GM18517 (cell line): Measurements from ENCODE around the gene NF1.
"Not testable (repeated sequence)": the region's sequence is repeated elsewhere in the genome, so short reads cannot be mapped to it uniquely, and the experiment has no call there.

ENCODE experiments used
- ATAC-seq: cut with Tn5 transposase; IDR thresholded peaks from one replicate; pipeline ENCODE4 v1.9.1; 2021; ENCODE audit warnings: mild to moderate bottlenecking, moderate library complexity; ENCODE audit not compliant: unreplicated experiment

NF1 gene

DNA sequence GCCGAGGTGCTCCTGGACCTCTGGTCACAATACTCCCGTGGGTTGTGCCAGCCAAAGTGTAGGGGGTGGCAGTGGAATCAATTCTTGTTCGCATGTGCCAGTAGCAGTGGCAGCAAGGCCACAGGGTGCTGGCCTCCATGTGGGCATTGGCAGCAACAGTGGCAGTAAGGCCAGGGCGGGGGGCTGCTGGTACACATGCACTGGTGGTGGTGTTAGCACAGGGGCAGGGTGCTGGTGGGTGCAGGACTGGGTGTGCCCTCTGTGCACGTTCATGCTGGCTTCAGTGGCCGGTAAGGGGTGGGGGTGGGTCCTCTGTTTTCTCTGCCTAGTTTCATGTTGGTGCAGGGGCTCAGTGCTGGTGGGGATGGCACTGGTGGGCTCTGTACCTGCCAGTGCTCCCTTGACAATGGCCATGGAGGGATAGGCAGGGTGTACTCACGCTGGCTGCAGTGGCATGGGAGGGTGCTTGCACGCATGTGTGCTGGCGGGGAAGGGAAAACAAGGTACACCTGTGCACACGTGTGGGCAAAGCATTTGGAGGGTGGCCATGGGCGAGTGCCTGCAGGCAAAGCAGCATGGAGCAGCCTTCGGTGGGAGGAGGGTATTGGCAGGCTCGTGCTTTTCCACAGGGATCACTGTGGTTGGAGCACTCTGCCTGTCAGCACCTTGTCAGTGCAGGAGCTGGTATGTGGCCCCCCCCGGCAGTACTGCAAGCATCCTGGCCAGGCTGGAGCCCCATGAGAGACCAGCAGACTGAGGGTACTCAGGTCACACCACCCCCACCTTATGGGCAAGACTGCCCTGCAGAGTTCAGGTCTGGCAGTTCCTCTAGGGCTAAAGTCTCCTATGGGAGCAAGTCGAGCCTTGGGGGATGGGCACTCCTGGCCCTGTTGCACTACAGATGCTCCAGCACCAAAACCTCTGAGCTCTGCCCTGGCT lies 35.8 kb downstream of the NF1 start:
- no peak for ATAC-seq

DNA sequence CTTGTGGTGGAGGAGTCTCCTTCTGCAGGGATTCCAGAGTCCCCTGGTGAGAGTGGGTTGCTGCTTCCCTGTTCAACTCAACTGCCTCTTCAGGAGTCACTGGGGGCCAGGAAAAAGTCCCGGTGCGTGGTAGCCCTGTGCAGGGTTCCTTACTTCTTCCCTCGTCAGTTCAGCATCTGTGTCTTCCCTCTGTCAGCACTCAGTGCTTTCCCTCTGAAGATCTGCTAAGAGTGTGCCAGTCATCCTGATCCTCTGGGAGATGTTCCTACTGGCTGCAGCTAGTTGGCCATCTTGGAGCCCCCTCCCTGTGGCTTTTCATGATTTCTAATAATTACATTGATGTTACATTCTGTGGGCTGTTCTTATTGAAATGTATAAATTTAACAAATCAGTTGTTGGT lies 36.5 kb downstream of the NF1 start:
- ATAC-seq: no peak

DNA sequence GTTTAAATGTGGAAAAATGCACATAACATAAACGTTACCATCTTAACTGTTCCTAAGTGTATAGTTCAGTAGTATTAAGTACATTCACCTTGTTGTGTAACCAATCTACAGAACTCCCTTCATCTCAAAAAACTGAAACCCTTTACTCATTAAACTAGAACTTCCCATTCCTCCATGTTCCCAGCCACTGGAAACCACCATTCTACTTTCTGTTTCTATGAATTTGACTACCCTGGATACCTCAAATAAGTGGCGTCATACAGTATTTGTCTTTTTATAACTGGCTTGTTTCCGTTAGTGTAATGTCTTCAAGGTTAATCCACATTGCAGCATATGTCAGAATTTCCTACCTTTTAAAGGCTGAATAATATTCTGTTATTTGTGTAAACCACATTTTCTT lies 38.2 kb downstream of the NF1 start:
- ATAC-seq: no peak

DNA sequence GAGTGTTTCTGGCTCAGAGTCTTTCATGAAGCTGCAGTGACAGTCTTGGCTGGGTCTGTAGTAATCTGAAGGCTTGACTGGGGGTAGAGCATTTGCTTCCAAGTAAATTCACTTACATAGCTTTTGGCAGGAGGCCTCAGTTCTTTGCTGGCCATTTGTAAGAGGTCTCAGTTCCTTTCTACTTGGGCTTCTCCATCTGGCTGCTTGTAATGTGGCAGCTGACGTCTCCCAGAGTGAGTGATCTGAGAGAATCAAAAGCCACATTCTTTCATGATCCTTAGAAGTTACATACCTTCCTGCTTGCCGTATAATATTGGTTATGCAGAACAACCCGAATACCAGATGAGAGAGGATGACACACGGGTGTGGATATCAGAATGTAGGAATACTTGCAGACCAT lies 39.8 kb downstream of the NF1 start:
- no peak for ATAC-seq

DNA sequence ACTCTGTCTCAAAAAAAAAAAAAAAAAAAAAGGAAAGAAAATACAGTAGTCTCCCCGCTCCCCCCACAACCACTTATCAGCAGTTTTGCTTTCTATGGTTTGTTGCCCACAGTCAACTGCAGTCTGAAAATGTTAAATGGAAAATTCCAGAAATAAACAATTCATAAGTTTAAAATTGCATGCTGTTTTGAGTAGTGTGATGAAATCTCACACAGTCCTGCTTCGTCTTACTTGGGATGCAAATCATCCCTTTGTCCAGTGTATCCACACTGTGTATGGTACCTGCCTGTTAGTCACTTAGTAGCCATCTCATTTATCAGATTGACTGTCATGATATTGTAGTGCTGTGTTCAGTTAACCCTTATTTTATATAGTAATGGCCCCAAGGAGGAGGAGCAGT lies 41.5 kb downstream of the NF1 start:
- ATAC-seq: no peak

DNA sequence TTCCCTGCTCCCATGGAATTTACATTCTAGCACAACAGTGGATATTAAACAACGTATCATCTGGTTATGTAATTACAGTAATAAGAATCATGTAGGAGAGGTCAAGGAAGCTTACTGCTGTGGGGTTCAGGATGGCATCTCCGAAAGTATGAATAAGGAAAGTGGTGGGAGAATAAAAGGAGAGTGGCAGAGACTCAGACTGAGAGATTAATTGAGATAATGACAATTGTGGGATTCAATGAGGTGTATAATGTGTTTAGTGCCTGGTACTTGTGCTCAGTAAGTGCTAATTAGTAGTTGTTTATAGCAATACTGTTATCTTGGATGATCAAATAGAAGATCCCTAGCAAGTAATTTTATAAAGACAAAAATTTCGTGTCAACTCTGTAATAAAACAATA lies 45.3 kb downstream of the NF1 start:
- no peak for ATAC-seq

DNA sequence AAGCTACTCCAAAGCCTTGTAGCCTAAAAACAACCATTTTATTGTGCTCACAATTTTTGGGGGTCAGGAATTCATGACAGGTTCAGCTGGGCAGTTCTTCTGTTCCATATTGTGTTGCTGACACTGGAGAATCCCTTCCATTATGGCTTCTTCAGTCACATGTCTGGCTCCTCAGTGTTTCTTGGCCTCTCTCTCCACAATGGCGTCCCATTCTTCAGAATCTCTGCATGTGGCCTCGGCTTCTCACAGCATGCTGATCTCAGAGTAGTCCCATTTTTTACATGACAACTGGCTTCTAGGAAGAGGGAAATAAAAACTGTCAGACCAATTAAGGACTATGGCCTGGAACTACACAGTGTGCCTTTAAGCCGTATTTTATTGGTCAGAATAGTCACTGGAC lies 49.7 kb downstream of the NF1 start:
- ATAC-seq: no peak

DNA sequence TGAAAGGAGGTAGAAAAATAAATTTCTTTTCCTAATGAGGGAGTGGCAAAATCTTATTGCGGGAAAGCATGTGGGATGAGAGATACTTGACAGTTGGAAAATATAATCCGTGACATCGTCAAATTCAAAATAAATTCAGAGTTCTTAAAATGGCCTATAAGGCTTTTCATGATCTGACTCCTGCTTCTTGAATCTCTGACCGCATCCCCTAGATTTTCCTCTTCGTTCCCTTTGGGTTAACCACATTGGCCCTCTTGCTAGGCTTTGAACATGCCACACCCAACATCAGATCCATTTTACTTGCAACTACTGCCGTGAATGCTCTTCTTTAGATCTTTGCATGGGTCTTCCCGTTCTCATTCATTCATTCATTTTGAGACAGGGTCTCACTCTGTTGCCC lies 50.1 kb downstream of the NF1 start:
- ATAC-seq: no peak

DNA sequence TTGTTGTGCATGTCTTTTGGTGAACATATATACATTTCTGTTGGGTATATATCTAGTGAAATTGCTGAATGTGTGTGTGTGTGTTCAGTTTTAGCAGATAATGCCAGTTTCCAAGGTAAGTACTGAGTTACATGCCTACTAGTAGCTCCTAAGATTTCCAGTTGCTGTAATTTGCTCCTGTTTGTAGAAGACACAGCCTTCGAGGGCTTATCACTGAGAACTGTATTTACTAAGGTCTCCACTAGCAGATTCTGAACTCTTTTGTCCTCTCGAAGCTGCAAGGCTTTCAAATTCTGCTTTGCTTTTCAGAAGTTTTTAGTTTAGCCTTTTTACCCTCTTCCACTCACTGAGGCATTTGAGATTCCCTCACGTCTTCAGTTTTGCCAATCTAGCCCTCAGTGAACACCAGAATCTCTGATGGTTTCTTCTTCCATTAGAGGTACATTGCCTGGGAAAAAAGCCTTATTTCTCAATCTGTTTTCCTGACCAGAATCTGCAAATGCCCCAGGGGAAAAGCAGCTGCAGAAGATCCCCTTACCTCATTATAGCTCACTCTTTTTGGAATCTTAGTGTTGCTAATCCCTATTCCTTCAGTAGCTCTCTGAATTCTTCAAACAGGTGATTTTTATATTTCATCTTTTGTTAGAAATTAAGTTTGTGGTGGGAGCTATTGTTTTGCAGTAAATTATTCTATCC lies 52.9 kb downstream of the NF1 start:
- no peak for ATAC-seq

DNA sequence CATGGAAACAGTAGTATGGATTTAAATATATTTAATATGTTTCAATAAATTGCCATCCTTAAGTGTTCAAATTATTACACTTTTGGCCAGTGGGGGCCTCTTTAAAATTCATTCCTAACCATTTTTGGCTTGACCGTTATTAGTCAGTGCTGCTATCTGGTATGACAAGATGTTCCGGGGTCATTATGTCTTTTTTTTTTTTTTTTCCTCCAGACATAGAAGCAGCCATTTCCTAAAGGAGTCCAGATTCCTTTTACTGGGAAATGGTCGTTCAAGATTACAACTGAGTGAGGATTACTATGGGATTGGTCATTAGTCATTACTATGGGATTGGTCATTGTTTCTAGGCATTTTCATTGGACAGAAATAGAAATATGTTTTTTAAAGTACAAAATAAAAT lies 53.4 kb downstream of the NF1 start:
- ATAC-seq: no peak

DNA sequence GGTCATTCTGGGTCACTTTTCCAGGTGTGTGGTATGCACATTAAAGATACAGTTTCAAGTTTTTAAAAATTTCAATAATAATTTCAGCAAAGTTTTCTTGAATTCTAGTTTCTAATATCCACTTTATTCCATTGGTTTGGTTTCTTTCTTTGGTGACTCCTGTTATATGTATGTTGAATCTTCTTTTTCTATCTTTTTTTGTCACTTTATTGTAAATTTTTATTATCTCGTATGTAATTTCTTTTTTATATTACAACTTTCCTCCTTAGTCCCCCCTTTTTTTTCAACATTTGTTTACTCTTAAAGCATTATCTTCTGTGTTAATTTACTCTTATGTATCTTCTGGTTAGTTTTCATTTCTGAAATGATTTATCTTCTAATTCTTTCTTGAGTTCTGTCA lies 57.5 kb downstream of the NF1 start:
- ATAC-seq: no peak

DNA sequence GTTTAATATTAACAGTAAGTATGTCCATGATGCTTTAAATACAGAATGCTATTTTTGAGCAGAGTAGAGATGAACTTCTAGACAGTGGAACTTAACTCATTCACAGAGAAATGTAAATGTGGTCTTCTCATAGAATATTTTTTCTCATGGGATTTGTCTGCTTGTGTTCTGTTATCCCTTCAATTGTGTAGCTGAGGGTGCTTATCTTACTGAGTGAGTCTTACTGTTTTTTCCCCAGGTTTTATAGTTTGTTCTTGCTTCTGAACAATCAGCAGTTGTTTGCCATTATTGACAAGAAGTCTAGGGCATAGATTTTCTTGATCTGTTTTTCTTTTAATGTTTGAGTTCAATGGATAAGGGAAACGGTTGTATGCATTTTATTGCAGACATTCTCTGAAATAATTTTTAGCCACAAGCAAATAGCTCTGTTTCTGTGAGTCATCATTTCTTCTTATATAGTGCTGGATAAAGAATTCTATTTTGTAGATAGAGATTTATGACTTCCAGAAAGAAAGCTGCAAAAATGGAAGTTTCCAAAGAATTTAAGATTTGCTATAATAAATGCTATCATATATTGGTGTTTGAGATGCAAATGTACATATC lies 60.5 kb downstream of the NF1 start:
- ATAC-seq: no peak

DNA sequence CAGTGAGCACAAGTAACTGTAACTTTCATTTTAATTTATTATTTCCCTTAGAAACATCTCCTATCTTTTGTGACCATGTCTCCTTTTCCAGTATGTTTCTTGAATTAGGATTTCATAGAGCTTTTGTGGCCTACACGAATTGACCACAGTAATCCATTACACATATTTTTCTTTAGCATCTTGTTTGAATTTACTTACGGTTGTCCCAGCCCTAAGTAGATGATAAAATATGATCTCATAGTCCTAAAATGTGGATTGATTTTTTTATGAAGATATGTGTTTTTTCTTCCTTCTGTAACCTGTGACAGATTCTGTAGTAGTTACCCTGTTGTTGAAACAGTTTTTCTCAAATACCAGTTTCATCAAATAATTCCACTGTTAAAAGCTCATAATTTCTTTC lies 61.5 kb downstream of the NF1 start:
- ATAC-seq: no peak

DNA sequence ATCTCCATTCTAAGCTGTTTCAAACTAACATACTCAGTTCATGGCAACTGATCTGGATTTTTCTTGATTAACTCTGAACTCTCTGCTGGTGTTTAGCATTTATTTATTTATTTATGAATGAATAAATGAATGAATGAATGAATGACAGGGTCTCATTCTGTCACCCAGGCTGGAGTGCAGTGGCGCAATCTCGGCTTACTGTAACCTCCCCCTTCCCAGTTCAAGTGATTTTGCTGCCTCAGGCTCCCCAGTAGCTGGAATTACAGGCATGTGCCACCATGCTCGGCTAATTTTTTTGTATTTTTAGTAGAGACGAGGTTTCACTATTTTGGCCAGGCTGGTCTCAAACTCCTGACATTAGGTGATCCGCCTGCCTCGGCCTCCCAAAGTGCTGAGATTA lies 62.1 kb downstream of the NF1 start:
- ATAC-seq: not testable (repeated sequence)

DNA sequence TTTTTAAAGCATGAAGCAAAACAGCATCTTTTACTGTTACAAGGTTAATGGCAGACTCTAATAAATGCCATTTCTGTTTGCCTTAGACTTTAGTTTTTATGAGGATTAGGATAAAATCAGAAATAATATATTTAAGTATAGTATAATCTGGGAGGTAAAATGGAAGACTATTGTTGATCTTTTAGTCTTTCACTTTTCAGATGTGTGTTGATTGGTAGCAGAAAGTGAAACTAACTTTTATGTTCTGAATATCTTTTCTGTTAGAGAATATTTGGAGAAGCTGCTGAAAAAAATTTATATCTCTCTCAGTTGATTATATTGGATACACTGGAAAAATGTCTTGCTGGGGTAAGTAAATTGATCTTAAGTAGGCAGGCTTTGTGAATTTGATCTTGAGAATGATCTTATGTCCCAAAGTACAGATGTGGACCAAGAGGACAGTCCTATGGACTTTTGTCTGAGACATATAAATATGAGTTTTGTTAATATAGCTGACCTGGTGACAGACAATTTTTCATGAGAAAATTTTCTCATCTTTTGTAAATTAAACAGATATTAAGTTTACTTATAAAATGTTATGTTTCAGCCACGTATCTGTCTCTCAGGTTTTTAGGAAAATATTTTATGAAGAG lies 64.1 kb downstream of the NF1 start:
- no peak for ATAC-seq

DNA sequence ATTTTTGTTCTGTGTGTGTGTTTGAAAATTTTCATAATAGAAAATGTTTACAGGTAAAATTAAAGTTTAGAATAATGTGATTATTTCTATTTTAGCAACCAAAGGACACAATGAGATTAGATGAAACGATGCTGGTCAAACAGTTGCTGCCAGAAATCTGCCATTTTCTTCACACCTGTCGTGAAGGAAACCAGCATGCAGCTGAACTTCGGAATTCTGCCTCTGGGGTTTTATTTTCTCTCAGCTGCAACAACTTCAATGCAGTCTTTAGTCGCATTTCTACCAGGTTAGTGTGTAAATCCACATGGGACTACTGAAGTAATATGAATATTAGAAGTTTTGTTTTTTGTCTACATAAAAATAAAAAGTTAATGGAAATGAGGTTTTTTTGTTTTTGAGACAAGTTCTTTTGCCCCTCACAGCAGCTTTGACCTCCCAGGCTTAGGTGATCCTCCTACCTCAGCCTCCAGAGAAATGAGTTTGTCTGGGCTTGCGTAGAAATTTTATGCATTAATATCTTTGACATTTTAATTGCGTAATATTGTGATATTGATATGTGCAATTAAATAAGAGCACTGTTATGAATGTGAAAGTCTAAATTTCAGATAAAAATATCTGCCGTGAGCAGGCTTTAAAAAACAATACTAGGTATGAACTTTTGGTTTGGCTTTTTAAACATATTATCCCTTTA lies 68.5 kb downstream of the NF1 start:
- ATAC-seq: no peak

DNA sequence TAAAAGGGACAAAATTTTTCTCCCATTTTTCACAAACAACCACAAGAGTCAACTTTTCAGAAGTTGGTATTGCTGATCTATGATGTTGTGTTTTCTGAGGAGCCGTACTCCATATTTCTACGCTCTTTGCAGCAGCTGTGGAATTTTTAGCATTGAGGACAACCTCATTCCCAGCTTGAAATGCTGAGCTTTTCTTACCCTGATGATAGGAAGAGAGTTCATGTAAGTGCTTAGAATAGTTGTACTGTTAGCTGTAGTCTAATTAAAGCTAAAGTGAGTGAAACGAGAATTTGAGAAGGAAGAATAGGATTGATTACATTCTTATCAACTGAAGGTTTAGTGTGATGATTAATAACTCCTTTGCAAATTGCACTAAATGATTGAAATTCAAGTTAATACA lies 72.3 kb downstream of the NF1 start:
- no peak for ATAC-seq

DNA sequence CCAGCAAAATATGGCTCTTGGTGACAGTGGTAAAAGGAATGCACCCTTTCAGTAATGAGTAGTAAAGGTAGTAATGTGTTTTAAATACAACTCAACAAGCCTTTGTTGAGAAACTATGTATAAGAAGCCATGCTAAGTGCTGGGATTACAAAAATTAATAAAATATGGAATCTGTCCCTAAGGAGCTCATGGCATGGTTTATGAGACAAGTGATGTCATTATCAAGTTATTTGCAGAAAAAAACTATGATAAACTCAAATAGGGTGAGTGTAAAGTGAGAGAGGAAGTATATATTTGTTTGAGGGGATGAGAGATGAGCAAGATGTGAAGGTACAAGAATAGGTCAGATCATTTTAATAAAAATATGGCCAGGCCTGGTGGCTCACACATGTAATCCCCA lies 76.9 kb downstream of the NF1 start:
- no peak for ATAC-seq

DNA sequence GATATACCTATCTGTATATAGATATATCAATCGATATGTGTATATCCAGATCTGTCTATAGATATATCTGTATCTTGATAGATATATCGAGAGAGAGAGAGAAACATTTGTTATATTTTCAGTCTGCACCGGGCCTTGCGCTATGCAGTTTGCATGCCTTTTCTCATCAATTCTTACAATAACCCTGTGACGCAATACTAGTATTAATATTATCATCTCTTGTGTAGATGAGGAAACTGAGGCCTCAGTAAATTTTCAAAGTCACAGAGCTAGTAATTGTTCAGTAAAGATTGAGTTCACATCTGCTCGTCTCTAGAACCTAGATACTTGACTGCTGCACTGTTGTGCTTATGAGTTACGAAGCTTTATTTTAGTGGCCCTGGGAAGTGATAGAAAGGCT lies 77.6 kb downstream of the NF1 start:
- no peak for ATAC-seq

DNA sequence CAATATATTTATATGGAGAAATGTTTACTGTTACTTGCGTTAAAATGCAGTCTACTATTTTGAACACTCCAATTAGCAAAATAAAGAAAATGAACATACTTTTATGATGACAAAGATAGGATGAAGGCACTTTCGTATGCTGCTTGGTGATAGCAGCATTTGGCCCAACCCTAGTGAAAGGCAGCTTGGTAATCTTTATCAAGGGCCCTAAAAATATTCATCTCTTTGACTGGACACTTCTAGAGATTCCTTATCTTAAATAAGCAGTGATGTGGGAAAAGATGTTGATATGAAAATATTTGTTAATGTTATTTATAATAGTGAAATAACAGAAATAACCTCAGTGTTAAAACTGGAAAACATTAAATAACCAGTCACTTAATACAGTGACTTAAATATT lies 79.4 kb downstream of the NF1 start:
- no peak for ATAC-seq

DNA sequence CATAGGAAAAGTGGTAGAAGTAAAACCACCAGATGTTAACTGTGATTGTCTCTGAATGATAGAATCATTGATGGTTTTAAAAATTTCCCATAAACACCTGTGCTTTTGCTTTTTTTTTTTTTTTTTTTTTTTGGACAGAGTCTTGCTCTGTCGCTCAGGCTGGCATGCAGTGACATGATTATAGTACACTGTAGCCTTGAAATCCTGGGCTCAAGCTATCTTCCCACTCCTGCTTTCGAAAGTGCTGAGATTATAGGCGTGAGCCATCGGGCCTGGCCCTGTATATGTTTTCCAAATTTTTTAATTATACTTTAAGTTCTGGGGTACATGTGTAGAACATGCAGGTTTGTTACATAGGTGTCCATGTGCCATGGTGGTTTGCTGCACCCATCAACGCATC lies 80.5 kb downstream of the NF1 start:
- no peak for ATAC-seq
